ENCODE data around the gene SLC22A4.

SLC22A4 gene

DNA sequence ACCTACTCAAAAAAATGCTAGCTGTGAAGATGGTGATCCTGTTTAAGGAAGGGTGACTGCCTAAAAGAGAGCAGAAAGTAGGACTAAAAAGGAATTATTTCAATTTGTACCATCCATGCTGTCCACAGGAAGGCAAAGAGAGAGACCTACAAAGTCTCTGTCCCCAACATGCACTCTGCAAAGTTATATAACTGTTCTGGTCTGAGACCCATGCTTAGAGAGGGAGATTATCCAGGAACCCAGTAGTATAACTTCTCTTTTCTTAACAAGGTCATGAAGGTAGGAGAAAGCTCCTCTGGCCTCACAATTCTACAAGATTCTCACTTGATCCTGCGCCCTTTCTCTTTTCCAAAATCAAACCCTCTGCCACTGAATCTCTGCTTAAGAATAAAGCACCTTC is 25.8 kb downstream of the SLC22A4 start:
- TF ChIP-seq, protein P1, sequence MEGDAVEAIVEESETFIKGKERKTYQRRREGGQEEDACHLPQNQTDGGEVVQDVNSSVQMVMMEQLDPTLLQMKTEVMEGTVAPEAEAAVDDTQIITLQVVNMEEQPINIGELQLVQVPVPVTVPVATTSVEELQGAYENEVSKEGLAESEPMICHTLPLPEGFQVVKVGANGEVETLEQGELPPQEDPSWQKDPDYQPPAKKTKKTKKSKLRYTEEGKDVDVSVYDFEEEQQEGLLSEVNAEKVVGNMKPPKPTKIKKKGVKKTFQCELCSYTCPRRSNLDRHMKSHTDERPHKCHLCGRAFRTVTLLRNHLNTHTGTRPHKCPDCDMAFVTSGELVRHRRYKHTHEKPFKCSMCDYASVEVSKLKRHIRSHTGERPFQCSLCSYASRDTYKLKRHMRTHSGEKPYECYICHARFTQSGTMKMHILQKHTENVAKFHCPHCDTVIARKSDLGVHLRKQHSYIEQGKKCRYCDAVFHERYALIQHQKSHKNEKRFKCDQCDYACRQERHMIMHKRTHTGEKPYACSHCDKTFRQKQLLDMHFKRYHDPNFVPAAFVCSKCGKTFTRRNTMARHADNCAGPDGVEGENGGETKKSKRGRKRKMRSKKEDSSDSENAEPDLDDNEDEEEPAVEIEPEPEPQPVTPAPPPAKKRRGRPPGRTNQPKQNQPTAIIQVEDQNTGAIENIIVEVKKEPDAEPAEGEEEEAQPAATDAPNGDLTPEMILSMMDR (IDR thresholded peaks at IDR 0.05; ENCODE audit: borderline replicate concordance, control extremely low read depth, extremely low read depth, insufficient read depth, missing control alignments), result no peak
- in situ Hi-C loops (cut with MboI; ENCODE audit: low sequenced_read_pairs, unreplicated experiment), result no loop called here

DNA sequence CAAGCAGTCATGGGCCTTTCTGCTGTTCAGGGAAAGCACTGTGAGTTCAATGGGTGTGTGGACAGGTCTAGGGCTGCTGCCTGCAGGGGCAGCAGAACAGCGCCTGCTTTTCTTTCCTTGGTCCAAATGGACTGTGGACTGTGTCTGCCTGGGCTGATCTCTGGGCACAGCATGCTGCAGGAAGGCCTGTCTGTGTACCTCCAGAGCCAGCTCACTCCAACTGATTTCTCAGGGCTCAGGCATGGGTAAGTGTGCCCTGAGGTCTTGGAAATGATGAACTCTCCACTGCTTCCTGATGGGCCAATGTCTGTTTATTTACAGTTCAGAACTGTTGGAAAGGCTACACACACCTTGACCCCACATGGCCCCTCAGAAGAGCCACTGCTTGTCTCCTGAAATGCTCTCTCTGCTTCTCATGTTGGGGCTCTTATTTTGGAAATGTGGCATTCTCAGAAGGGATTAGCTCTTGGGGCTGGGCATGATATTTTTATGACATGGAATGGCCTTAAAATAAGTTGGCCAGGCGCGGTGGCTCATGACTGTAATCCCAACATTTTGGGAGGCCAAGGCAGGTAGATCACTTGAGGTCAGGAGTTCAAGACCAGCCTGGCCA is 27.0 kb downstream of the SLC22A4 start:
- no peak for DNase-seq (ENCODE audit: low spot score)
- TF ChIP-seq, protein P1 (IDR thresholded peaks at IDR 0.05; ENCODE audit: borderline replicate concordance, control extremely low read depth, extremely low read depth, insufficient read depth, missing control alignments), result no peak
- in situ Hi-C loops (cut with MboI; ENCODE audit: low sequenced_read_pairs, unreplicated experiment), result no loop called here

More for the DNA sequence above, 25.8 kb downstream of the SLC22A4 start:
- no peak for DNase-seq (ENCODE audit: low spot score)

DNA sequence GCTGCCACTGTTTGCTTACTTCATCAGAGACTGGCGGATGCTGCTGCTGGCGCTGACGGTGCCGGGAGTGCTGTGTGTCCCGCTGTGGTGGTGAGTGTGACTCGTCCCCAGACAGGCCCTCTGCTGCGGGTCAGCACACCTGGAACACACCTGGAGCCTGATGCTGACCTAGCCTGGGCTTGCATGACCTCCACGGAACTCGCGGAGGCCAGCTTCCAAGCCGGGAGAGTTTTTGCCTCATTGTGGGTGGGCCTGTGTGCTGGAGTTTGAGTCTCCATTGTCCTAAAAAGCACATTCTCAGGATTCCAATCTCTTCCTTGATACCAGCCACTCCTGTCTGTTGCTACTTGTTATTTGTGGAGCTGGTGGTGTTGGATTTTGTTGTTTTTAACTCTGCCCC is 28.1 kb downstream of the SLC22A4 start:
- no peak for DNase-seq (ENCODE audit: low spot score)
- TF ChIP-seq, protein P1 (IDR thresholded peaks at IDR 0.05; ENCODE audit: borderline replicate concordance, control extremely low read depth, extremely low read depth, insufficient read depth, missing control alignments), result no peak
- in situ Hi-C loops (cut with MboI; ENCODE audit: low sequenced_read_pairs, unreplicated experiment), result no loop called here

DNA sequence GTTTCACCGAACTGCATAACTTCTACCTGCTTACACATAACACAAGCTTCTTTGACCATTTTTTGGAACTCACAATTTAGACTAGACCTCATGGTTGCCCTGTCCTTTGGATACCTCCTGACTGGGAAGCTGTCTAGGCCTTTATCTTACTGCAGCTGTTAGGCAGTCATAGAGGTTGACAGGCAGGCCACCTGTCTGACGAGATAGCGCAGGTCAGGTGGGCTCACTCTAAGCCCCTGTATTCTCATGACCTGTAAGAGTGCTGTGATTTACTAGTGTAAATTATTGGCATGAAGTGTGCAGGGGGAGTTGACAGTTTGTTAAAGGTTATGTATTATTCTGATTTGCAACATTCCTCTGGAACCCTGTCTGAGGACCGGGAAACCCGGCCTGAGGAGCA is 29.0 kb downstream of the SLC22A4 start:
- in situ Hi-C loops (cut with MboI; ENCODE audit: low sequenced_read_pairs, unreplicated experiment), result no loop called here
- TF ChIP-seq, protein P1 (IDR thresholded peaks at IDR 0.05; ENCODE audit: borderline replicate concordance, control extremely low read depth, extremely low read depth, insufficient read depth, missing control alignments), result no peak
- no peak for DNase-seq (ENCODE audit: low spot score)

DNA sequence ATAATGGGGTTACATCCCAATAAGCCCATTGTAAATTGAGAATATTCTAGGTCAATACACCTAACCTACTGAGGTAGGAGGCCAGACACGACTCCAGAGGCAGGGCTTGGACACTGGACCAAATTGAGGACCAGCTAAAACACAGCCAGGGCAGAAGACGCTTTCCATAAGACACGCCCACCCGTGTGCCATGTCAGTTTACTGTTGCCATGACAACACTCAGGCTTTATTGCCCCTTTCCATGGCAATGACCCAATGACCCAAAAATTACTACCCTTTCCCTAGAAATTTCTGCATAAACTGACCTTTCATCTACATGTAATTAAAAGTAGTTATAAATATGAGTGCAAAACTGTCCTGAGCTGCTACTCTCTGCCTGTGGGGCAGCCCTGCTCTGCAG is 31.5 kb downstream of the SLC22A4 start:
- in situ Hi-C loops (cut with MboI; ENCODE audit: low sequenced_read_pairs, unreplicated experiment), result no loop called here
- TF ChIP-seq, protein P1 (IDR thresholded peaks at IDR 0.05; ENCODE audit: borderline replicate concordance, control extremely low read depth, extremely low read depth, insufficient read depth, missing control alignments), result no peak
- no peak for DNase-seq (ENCODE audit: low spot score)

DNA sequence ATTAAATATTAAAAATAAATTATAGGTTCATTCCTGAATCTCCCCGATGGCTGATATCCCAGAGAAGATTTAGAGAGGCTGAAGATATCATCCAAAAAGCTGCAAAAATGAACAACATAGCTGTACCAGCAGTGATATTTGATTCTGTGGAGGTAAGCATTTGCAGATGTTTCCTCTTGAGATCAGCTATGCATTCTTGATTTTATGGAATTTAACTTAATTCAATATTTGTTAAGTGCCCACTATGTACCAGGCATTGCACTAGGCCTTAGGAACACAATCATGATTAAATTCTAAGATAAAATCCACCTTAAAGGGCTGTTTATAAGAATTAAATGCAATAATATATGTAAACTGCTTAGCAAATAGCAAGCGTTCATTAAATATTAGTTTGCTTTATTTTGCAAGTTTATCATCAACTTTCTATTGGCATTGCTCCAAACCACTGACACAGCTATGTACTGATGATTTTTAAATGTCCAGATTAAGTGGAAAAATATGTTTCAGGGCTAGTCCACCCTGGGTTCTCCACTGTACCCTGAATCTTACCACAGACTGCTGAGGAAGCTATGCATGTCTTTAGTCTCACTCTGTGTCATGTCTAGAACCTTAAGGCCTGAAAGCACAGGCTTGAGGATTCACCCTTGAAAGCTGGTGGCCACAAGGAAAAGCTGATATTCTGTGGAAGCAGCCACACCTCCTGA is 33.2 kb downstream of the SLC22A4 start:
- TF ChIP-seq, protein P1 (IDR thresholded peaks at IDR 0.05; ENCODE audit: borderline replicate concordance, control extremely low read depth, extremely low read depth, insufficient read depth, missing control alignments), result no peak
- no peak for DNase-seq (ENCODE audit: low spot score)
- in situ Hi-C loops (cut with MboI; ENCODE audit: low sequenced_read_pairs, unreplicated experiment), result no loop called here
